SIG-M5 treated with dmso at 0.1 percent for 504 hours (cell line): ENCODE results near the gene LAMA1.
A peak's percentile ranks its signal among the peaks of the same experiment; 100 is the strongest.
"Not testable (repeated sequence)": the region's sequence is repeated elsewhere in the genome, so short reads cannot be mapped to it uniquely, and the experiment has no call there.

Experiments used
- DNase-seq: peaks from one replicate; lab custom pipeline; 2025; ENCODE audit not compliant: unreplicated experiment; lab: John Stamatoyannopoulos, UW

Gene LAMA1

GRCh38 chr18:6949800-6950586 is 167.6 kb downstream of the LAMA1 start:
- DNase-seq: no peak

DNA sequence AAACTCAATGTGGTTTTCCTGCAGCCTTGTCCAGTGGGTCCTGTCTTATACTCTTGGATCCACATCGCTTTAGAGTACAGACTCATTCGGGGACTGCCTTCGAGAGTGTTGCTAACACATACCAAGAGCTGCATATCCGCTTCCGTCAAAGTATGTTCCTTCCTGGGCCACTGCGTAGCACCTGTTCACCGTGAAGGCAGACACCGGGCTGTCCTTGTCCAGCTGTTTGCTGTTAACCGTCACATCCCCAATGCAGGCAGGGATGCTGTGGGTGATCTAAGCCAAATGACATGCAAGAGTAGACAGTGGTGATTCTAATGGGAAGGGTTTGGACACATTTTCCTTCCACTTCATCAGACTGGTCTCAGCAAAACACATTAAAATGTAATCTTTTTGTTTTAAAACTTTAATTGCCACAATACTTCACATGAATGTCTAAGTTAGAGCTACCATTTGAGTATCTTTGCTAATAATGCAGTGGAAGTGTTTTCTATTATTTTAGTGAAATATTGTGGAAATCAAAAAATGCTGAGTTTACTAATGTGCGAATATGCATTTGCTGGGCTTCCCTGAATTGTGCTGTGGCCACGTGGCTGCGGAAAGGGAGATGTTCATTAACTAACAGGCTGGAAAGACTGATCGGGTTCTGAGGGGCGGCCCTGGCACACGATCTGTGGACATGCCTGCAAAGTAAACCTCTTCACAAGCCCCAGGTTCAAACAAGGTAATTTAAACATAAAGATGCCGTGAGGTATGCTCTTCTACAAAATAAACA is 169.1 kb downstream of the LAMA1 start:
- DNase-seq: no peak

DNA sequence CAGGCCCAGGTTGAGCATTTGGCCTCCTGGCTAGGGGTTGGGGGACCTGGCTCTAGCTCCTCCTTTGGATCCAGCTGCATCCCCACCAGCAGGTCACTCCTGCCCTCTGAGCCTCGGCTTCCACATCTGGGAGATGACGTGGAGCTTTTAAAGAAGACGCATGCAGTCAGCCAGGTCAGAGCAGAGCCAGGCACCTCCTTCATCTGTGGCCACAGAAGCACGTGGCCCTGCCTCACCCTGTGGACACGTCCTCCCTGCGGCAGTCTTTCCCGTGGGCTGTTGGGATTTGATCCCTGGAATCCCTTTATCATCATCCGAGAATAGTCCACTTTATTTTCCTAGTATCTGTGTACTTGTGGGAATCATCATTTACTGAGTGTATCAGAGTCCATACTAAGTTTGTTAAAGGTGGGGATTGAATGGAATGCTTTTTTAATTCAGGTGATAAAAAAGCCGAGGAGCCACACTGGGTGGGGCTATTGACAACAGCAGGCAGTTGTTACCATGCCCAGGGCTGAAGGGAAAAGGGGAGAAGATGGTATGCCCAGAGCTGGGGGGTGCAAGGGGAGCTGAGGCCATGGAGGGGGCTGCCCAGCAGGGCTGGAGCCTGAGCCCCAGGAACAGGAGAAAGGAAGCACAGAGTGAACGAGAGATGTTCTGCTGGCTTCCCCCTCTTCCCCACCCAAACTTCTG is 170.1 kb downstream of the LAMA1 start:
- DNase-seq: no peak

DNA sequence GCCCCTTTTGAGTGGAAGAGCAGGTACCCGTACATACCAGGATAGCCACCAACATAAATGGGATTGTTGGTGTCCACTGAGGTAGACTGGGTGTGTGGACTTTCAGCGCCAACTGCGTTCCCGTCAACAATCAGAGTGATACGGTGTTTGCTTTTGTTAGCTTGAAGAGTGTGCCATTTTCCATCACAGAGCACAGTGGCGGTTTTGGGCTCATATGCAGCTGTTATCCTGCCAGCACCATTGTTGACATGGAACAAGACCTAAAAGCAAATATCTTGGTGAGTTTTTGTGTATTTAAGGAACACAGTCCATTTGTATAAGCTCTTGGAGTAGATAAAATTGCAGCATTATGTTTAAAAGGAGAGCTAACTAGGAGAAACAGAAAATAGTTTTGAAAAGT is 174.5 kb downstream of the LAMA1 start:
- DNase-seq: no peak

- DNase-seq: no peak
Measured at GRCh38 chr18:6942742-6943141, 174.9 kb downstream of the LAMA1 start.

- no peak for DNase-seq
Measured at GRCh38 chr18:6941996-6942395, 175.6 kb downstream of the LAMA1 start.

DNA sequence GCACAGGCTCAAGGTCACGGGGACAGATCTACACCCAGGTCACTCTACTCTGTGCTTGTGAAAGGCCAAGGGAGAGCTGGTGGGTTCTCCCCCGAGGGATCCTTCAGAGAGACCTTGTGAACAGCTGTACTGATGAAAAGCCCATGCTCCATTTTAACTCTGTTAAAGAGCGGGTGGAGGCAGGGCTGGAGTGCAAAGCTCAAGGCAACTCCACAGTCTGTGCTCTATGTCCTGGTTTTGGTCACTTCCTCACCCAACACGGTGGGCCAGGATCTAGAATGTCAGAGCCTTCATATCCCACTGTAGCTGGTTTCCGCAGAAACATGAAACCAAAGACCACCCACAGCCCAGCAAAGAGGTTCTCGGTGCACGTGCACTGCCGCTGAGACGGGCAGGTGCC is 177.1 kb downstream of the LAMA1 start:
- DNase-seq: no peak

- no peak for DNase-seq
Measured at GRCh38 chr18:6939972-6940371, 177.6 kb downstream of the LAMA1 start.

DNA sequence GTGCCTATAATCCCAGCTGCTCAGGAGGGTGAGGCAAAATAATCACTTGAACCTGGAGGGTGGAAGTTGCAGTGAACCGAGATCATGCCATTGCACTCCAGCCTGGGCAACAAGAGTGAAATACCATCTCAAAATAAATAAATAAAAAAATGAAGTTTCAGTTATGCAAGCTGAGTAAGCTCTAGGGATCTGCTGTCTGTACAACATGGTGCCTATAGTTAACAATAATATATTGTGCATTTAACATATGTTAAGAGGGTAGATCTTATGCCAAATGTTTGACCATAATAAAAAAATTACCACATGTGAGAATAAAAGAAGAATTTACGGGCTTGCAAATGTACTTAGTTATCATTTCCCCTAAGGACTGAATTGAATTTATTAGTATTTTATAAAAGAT is 179.2 kb downstream of the LAMA1 start:
- not testable (repeated sequence) for DNase-seq

GRCh38 chr18:6938003-6938402 is 179.6 kb downstream of the LAMA1 start:
- no peak for DNase-seq

GRCh38 chr18:6934859-6935258 is 182.7 kb downstream of the LAMA1 start:
- DNase-seq: no peak

GRCh38 chr18:6929370-6930102 is 188.1 kb downstream of the LAMA1 start:
- no peak for DNase-seq

DNA sequence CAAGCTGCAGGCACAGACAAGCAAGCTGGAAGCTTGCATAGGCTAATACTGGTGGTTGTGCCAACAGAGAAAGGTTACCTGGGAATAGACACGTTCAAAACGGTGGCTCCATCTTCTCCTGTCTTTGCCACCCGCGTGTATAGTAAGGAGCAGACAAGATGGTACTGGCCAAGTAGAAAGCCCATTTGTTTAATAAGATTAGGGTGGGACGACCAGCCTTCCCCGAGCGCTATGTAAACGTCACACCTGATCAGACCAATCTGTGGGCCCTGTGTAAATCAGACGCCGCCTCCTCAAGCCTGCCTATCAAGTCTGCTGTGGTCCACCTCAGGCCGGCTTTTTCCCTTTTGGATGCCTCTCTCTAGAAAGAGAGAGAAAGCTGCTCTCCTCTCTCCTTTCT is 189.2 kb downstream of the LAMA1 start:
- DNase-seq: no peak

DNA sequence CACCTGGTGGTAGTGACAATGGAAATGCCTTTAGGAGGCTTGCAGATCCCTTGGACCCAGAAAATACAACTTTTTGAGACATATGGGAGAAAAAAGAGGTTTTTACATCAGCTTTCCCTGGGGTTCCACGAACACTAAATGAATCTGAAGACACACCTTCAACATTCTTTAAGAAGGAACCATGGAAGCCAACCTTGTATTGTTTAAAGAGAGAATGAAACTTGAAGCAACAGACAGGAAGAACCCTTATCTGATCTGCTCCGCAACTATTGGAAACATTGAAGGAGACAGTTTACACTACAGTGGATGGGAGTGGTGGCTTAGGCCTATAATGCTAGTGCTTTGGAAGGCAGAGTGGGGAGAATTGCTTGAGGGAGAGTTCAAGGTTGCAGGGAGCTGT is 190.4 kb downstream of the LAMA1 start:
- no peak for DNase-seq

DNA sequence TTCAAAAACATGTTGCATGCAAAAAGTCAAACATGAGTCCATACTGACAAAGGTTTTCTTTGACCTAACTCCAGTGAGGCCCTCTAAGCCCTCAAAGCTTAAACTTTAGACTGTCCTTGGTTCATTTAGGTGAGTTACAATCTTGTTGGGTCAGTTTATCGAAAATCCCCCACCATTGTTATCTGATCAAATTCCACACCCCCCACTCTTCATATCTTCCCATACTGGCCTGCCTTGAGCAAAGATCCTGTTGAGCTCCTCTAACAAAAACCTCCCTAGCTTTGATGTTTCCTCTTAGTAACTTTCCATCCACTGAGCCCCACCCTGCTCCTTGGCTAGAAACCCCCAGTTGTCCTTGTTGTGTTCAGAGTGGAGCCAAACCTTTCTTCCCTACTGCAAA is 194.4 kb downstream of the LAMA1 start:
- DNase-seq: no peak

DNA sequence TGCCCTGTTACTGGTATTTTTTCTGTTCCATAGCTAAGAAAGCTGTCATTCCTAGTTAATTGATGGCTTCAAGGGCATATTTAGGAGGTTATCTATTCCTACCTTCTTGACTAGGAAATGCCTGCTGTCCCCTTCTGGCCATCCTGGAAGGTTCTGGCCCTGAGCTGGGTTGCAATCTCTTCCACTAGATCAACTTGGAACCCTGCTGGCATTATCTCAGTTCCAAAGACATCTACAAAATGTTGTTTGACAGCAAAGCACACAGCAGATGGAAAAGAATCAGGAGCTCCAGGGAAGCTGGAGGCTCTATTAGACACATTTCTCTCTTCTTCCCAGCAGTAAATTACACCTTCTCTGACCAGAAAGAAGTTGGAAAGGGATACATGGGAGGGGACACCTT is 196.0 kb downstream of the LAMA1 start:
- no peak for DNase-seq

DNA sequence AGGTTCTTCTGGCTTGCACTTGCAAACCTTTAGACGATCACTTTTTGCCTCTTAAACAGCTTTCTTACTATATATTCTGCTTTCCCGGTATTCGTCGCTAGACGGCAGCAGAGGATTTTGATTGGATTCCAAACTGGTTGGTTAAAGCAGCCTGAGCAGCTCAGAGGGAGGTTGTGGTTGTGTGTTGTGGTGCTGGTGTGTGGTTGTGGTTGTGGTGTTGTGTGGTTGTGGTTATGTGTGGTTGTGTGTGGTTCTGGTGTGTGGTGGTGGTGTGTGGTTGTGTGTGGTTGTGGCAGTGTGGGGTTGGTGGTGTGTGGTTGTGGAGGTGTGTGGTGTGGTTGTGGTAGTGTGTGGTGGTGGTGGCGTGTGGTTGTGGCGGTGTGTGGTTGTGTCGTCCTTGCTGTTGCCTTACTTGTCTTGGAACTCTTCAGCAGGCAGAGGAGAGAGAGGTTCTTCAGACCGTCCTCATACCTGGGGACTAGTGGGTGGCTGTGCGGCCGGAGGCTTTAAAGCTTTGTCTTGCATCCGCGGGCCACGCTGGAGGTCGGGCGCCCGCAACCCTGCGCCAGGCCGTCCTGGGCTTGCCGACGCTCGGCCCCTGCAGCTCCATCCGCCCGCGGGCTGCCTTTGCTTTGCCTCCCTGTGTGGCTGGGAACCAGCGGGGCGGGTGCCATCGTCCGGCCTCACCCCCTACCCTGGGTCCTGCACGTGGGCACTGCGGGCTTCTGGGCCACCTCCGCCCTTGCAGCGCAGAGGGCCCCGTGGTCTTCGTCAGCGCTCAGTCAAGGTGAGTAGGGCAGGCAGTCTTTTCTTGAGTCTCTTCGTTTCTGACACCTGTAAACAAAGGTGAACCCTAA is 197.3 kb downstream of the LAMA1 start:
- DNase-seq: peak; percentile 54

GRCh38 chr18:6917072-6917471 is 200.5 kb downstream of the LAMA1 start:
- no peak for DNase-seq

DNA sequence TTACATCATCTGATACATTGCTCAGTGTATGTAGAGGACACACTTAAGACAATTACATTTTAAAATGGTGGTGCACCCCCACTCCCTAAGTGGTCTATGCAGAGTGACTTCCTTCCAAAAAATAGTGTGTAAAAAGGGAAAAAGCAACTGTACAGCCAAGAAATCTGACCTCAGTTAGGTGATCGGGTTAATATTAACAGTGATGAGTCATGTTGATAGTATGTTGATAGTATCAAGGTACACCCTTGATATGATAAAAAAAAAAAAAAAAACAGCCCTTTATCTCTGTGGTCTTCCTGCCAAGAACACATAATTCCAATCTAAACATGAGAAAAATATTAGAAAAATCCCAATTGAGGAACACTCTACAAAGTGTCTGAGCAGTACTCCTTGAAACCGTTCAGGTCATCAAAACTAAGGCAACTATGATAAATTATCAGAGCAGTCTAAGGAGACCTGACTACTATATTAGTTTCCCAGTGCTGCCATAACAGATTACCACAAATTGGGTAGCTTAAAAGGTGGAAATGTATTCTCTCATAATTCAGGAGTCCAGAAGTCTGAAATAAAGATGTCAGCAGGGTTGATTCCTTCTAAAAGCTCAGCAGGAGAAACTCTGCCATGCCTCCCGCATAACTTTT is 216.2 kb downstream of the LAMA1 start:
- no peak for DNase-seq

- DNase-seq: no peak
Measured at GRCh38 chr18:6891788-6892187, 225.8 kb downstream of the LAMA1 start.
